HG03159 (cell line): ENCODE data around the gene PLXNA2.
A peak's percentile ranks its signal among the peaks of the same experiment; 100 is the strongest.

Experiments
- ATAC-seq: cut with Tn5 transposase; IDR thresholded peaks from one replicate; pipeline ENCODE4 v1.9.1; 2021; ENCODE audit warnings: mild to moderate bottlenecking, moderate library complexity; ENCODE audit not compliant: unreplicated experiment

The PLXNA2 gene

GRCh38 chr1:208242941-208243526 lies 1.1 kb downstream of the PLXNA2 start:
- no peak for ATAC-seq

GRCh38 chr1:208242146-208242545 lies 2.0 kb downstream of the PLXNA2 start:
- no peak for ATAC-seq

- ATAC-seq, result no peak
Observed at GRCh38 chr1:208241512-208241911, 2.7 kb downstream of the PLXNA2 start.

- no peak for ATAC-seq
Observed at GRCh38 chr1:208240662-208241355, 3.4 kb downstream of the PLXNA2 start.

GRCh38 chr1:208239473-208240381 lies 4.5 kb downstream of the PLXNA2 start:
- ATAC-seq, result no peak

- peak; percentile 61 for ATAC-seq
Observed at GRCh38 chr1:208238710-208239472, 5.3 kb downstream of the PLXNA2 start.

GRCh38 chr1:208237241-208237640 lies 6.9 kb downstream of the PLXNA2 start:
- no peak for ATAC-seq

GRCh38 chr1:208235982-208236761 lies 8.0 kb downstream of the PLXNA2 start:
- no peak for ATAC-seq

GRCh38 chr1:208235356-208235981 lies 8.7 kb downstream of the PLXNA2 start:
- no peak for ATAC-seq

- ATAC-seq, result no peak
Observed at GRCh38 chr1:208234721-208235120, 9.5 kb downstream of the PLXNA2 start.

GRCh38 chr1:208233978-208234377 lies 10.2 kb downstream of the PLXNA2 start:
- ATAC-seq, result no peak

GRCh38 chr1:208233546-208233945 lies 10.6 kb downstream of the PLXNA2 start:
- no peak for ATAC-seq

- no peak for ATAC-seq
Observed at GRCh38 chr1:208232662-208233038, 11.5 kb downstream of the PLXNA2 start.

- ATAC-seq, result no peak
Observed at GRCh38 chr1:208231881-208232661, 12.1 kb downstream of the PLXNA2 start.

- no peak for ATAC-seq
Observed at GRCh38 chr1:208230668-208231529, 13.3 kb downstream of the PLXNA2 start.

GRCh38 chr1:208228550-208228949 lies 15.6 kb downstream of the PLXNA2 start:
- ATAC-seq, result no peak

GRCh38 chr1:208228026-208228425 lies 16.2 kb downstream of the PLXNA2 start:
- no peak for ATAC-seq

GRCh38 chr1:208227366-208227765 lies 16.8 kb downstream of the PLXNA2 start:
- ATAC-seq, result no peak
